ENCODE data around the gene FKBP10.

- no peak for TF ChIP-seq CTCF (IDR thresholded peaks at IDR 0.05; ENCODE audit: insufficient read depth, low read length)
- TF ChIP-seq SPI1 (IDR thresholded peaks at IDR 0.05; ENCODE audit: borderline replicate concordance, low read depth), result no peak
- TF ChIP-seq POLR2AphosphoS5 (IDR thresholded peaks at IDR 0.05; ENCODE audit: low read depth), result no peak
- no peak for TF ChIP-seq REST (IDR thresholded peaks at IDR 0.05; ENCODE audit: insufficient replicate concordance, low read depth)
- TF ChIP-seq GABPA (IDR thresholded peaks at IDR 0.05; ENCODE audit: low read depth), result no peak
Observed at GRCh38 chr17:41836550-41837196, 23.9 kb downstream of the FKBP10 start.
